GM06990 (cell line): ENCODE results near the gene TTLL3.
A peak's percentile ranks its signal among the peaks of the same experiment; 100 is the strongest.
"Not testable (repeated sequence)": the region's sequence is repeated elsewhere in the genome, so short reads cannot be mapped to it uniquely, and the experiment has no call there.

Experiments used
- DNase-seq: peaks from one replicate; pipeline ENCODE4 v3.0.0-alpha.2; 2011; ENCODE audit not compliant: insufficient read length; ENCODE audit errors: extremely low read depth
- H3K27me3 ChIP-seq: replicated peaks from 2 replicates; pipeline ENCODE4 v1.6.0; 2011; ENCODE audit warnings: low read length; ENCODE audit not compliant: control insufficient read depth, insufficient read depth
- H3K36me3 ChIP-seq: 2 replicates; pipeline ENCODE4 v1.5.1; 2011; ENCODE audit warnings: low read length; ENCODE audit not compliant: control insufficient read depth, insufficient read depth
- H3K4me3 ChIP-seq: replicated peaks from 2 replicates; pipeline ENCODE4 v1.5.1; 2011; ENCODE audit warnings: low read depth, mild to moderate bottlenecking, control low read depth, low read length
- CTCF ChIP-seq: IDR thresholded peaks from 2 replicates; pipeline ENCODE4 v1.5.1; 2011; ENCODE audit warnings: low read length, control low read depth, mild to moderate bottlenecking, inconsistent platforms; ENCODE audit not compliant: insufficient read depth, poor library complexity, severe bottlenecking

Gene TTLL3

GRCh38 chr3:9841015-9841414 is 31.0 kb downstream of the TTLL3 start:
- no peak for TF ChIP-seq CTCF

GRCh38 chr3:9843715-9844438 is 33.8 kb downstream of the TTLL3 start, which contains the start of gene RPUSD3:
Gene RPUSD3, minus strand, starts transcription at chr3:9844008. Its CDS starts 18 bp downstream, at chr3:9843990.
- peak within 1 kb of the TSS; percentile 80 for H3K4me3 ChIP-seq

More at GRCh38 chr3:9841015-9841414, 31.0 kb downstream of the TTLL3 start:
- no peaks in the 10 kb centered on the region for H3K27me3 ChIP-seq
- no peak overlapping the region for H3K4me3 ChIP-seq
- H3K36me3 ChIP-seq = peaks cover 23% of the 10 kb centered on the region
- no peak for DNase-seq

GRCh38 chr3:9846231-9846630 is 36.2 kb downstream of the TTLL3 start:
- H3K27me3 ChIP-seq = no peaks in the 10 kb centered on the region
- peaks cover 3% of the 10 kb centered on the region for H3K36me3 ChIP-seq
- no peak overlapping the region for H3K4me3 ChIP-seq
- no peak for TF ChIP-seq CTCF
- DNase-seq = no peak

More at GRCh38 chr3:9843715-9844438, 33.8 kb downstream of the TTLL3 start, which contains the start of gene RPUSD3:
- TF ChIP-seq CTCF = no peak
- Histone ChIP-seq H3K36me3 (peaks cover 17% of the 10 kb centered on the region), H3K27me3 (no peaks in the 10 kb centered on the region)
- peak; percentile 92 for DNase-seq

GRCh38 chr3:9846931-9847488 is 36.9 kb downstream of the TTLL3 start:
- H3K4me3 ChIP-seq = no peak overlapping the region
- DNase-seq = no peak
- no peak for TF ChIP-seq CTCF

GRCh38 chr3:9847870-9848269 is 37.8 kb downstream of the TTLL3 start:
- not testable (repeated sequence) for DNase-seq, H3K36me3 ChIP-seq, H3K27me3 ChIP-seq, H3K4me3 ChIP-seq

More at GRCh38 chr3:9846931-9847488, 36.9 kb downstream of the TTLL3 start:
- no peaks in the 10 kb centered on the region for H3K36me3 ChIP-seq
- no peaks in the 10 kb centered on the region for H3K27me3 ChIP-seq

- not testable (repeated sequence) for DNase-seq, H3K27me3 ChIP-seq, H3K36me3 ChIP-seq, H3K4me3 ChIP-seq
- TF ChIP-seq CTCF = peak; percentile 43
These were observed 38.8 kb downstream of the TTLL3 start for GRCh38 chr3:9848860-9849259.

GRCh38 chr3:9851383-9851782 is 41.3 kb downstream of the TTLL3 start:
- not testable (repeated sequence) for H3K27me3 ChIP-seq, H3K36me3 ChIP-seq, H3K4me3 ChIP-seq, DNase-seq

- not testable (repeated sequence) for H3K36me3 ChIP-seq, H3K4me3 ChIP-seq, DNase-seq, H3K27me3 ChIP-seq
These were observed 41.9 kb downstream of the TTLL3 start for GRCh38 chr3:9851926-9852325.
